ENCODE measurements around the gene HIRIP3. TPM values are rescaled to one million over a fixed set of nuclear protein-coding genes. Genes with fewer than 3 reads are reported as not detected.

HIRIP3 gene
- total and polyA plus RNA-seq, 2 of the 13 experiments (the other 11 are each of a cell fraction or from before 2014, with no cell fraction given): 12.6 to 17.2 TPM

DNA sequence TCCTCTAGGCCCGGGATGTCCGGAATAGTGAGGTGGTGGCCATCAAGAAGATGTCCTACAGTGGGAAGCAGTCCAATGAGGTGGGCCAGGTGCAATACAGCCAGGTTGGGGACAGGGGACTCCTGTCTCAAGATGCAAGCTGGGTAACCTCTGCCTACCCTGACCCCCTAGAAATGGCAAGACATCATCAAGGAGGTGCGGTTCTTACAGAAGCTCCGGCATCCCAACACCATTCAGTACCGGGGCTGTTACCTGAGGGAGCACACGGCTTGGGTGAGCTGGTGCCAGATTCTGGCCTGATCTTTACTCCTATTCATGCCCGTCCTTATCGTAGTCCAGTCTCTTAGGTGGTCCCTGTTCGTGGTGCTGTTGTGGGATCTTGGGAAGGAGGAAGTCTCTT, 17.3 kb downstream of the HIRIP3 start:
- no peak overlapping the region for H2AFZ ChIP-seq (ENCODE audit: low read length)
- TF ChIP-seq, protein P1, sequence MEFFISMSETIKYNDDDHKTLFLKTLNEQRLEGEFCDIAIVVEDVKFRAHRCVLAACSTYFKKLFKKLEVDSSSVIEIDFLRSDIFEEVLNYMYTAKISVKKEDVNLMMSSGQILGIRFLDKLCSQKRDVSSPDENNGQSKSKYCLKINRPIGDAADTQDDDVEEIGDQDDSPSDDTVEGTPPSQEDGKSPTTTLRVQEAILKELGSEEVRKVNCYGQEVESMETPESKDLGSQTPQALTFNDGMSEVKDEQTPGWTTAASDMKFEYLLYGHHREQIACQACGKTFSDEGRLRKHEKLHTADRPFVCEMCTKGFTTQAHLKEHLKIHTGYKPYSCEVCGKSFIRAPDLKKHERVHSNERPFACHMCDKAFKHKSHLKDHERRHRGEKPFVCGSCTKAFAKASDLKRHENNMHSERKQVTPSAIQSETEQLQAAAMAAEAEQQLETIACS (CRISPR knock-in tag; IDR thresholded peaks at IDR 0.05): no peak
- TF ChIP-seq NKX3-1 (CRISPR knock-in tag; IDR thresholded peaks at IDR 0.05) (no peak), PITX1 (CRISPR knock-in tag; IDR thresholded peaks at IDR 0.05) (no peak), MATR3 (CRISPR knock-in tag; IDR thresholded peaks at IDR 0.05) (no peak), ZNF101 (CRISPR knock-in tag; IDR thresholded peaks at IDR 0.05; ENCODE audit: borderline replicate concordance, low read depth) (no peak), ZNF446 (CRISPR knock-in tag; IDR thresholded peaks at IDR 0.05) (no peak), HMG20A (CRISPR knock-in tag; IDR thresholded peaks at IDR 0.05; ENCODE audit: borderline replicate concordance) (no peak), PCBP1 (IDR thresholded peaks at IDR 0.05; ENCODE audit: borderline replicate concordance, low read depth, low read length) (no peak), GFI1 (CRISPR knock-in tag; IDR thresholded peaks at IDR 0.05; ENCODE audit: borderline replicate concordance) (no peak), U2AF2 (IDR thresholded peaks at IDR 0.05; ENCODE audit: low read depth, low read length) (no peak), ZBTB7B (CRISPR knock-in tag; IDR thresholded peaks at IDR 0.05) (no peak), KDM5A (IDR thresholded peaks at IDR 0.05; ENCODE audit: borderline replicate concordance, low read length) (no peak), KLF15 (CRISPR knock-in tag; IDR thresholded peaks at IDR 0.05; ENCODE audit: borderline replicate concordance) (no peak), ATF7-NPFF (CRISPR knock-in tag; IDR thresholded peaks at IDR 0.05; ENCODE audit: low read depth) (no peak)
- TF ChIP-seq, protein P2, sequence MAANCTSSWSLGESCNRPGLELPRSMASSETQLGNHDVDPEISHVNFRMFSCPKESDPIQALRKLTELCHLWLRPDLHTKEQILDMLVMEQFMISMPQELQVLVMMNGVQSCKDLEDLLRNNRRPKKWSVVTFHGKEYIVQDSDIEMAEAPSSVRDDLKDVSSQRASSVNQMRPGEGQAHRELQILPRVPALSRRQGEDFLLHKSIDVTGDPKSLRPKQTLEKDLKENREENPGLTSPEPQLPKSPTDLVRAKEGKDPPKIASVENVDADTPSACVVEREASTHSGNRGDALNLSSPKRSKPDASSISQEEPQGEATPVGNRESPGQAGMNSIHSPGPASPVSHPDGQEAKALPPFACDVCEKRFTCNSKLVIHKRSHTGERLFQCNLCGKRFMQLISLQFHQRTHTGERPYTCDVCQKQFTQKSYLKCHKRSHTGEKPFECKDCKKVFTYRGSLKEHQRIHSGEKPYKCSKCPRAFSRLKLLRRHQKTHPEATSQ (CRISPR knock-in tag; IDR thresholded peaks at IDR 0.05; ENCODE audit: borderline replicate concordance): no peak
- BruUV-seq (replicated peaks): no TSS peak
- peaks cover 42 to 65% of the 10 kb centered on the region in 2 experiments for H3K36me3 ChIP-seq (replicated peaks in 1 of 2; ENCODE audit: control insufficient read depth in 1 of 2, insufficient read depth in 2 of 2, low read length in 2 of 2)
- intact Hi-C loops (cut with micrococcal nuclease; ENCODE audit: unreplicated experiment): no loop called here
- H3K4me3 ChIP-seq (replicated peaks in 1 of 3; ENCODE audit: insufficient read depth in 1 of 3, low read depth in 2 of 3, low read length in 3 of 3): no peak overlapping the region
- 94% methylated on average over 9 of the region's 9 CpGs for WGBS (ENCODE audit: low lambda C conversion rate)
- H3K9ac ChIP-seq (ENCODE audit: insufficient read depth, low read depth, low read length): no peak overlapping the region
- H3K4me1 ChIP-seq (ENCODE audit: insufficient read depth, low read length): peaks cover 27% of the 10 kb centered on the region
- POLR2A ChIA-PET: interaction anchor here (0.6 to 1.5 kb wide), 2 partner anchors 87 to 152 kb away, joined by 3 read pairs; partner anchors contain the start of gene ALDOA
- peaks cover 38% of the 10 kb centered on the region for H3K79me2 ChIP-seq (ENCODE audit: insufficient read depth, low read length)
- DNase-seq (ENCODE audit: low spot score) (no peak), FAIRE-seq (no peak), ATAC-seq (no peak)
- peaks cover 23% of the 10 kb centered on the region for H4K20me1 ChIP-seq (ENCODE audit: insufficient read depth, low read length)
- in situ Hi-C loops (cut with HindIII; ENCODE audit: extremely low pct_ligation_motif_present, low pct_unique_long_range_greater_than_20kb): no loop called here
- H3K27ac ChIP-seq (ENCODE audit: extremely low read length, insufficient read depth, low read length): no peak overlapping the region
- H3K4me2 ChIP-seq (ENCODE audit: low read depth, low read length): no peak overlapping the region
- CTCF ChIA-PET (ENCODE audit: low intra/inter-chr PET ratio, low total read pairs): no interaction called here
- no peaks in the 10 kb centered on the region; a peak in 1 of 5 replicates for H3K27me3 ChIP-seq (ENCODE audit: control insufficient read depth in 1 of 2, insufficient read depth in 2 of 2, low read length in 2 of 2)
- H3K9me3 ChIP-seq (ENCODE audit: low read length): no peaks in the 10 kb centered on the region

Measured in HepG2 (cell line).